GM19372 (cell line): Measurements from ENCODE around the gene CEP70.
"Not testable (repeated sequence)": the region's sequence is repeated elsewhere in the genome, so short reads cannot be mapped to it uniquely, and the experiment has no call there.

Experiments
- ATAC-seq: cut with Tn5 transposase; IDR thresholded peaks from one replicate; pipeline ENCODE4 v1.9.1; 2021; ENCODE audit warnings: mild to moderate bottlenecking, low read depth, moderate library complexity; ENCODE audit not compliant: unreplicated experiment

The CEP70 gene

GRCh38 chr3:138594935-138595610 is 1.0 kb upstream of the CEP70 start:
- peak; percentile 3 for ATAC-seq

GRCh38 chr3:138593488-138594149 is 441 bp downstream of the CEP70 start:
- ATAC-seq = no peak

DNA sequence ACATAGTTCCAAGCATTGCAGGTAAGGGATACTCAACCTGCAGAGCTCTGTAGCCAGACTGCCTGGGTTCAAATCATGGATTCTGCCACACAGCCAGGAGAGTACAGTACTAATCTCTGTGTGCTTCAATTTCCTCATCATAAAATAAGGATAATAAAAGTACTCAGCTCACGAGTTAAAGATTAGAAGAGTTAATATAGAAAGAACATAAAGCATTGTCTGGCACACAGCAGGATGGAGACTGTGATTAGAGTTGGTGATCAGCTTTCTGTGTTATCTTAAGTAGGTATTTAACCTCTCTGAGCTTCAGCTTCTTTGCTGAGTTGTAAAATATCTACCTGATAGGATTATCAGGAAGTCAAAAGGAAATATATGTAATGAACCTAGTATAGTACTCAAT is 2.7 kb downstream of the CEP70 start:
- no peak for ATAC-seq

GRCh38 chr3:138588445-138588844 is 5.6 kb downstream of the CEP70 start:
- ATAC-seq = no peak

GRCh38 chr3:138587374-138587773 is 6.7 kb downstream of the CEP70 start:
- ATAC-seq = no peak

- no peak for ATAC-seq
These were observed 15.0 kb downstream of the CEP70 start for GRCh38 chr3:138578961-138579574.

DNA sequence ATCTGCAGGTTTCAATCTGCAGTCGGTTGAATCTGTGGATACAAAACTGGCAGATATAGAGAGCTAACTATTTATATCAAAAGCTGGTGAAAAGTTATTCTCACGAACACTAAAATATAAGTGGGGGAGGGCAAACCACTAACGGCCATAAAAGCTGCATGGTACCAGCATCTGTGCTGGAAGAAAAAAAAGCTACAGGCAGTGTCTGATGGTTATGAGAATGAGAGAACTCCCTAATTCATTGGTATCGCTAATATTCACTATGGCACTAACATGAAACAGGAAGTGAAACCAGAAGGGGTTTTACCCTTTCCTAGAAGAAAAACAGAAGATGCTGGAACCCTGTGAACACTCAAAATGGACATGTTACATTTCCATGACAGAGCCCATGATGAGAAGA is 15.9 kb downstream of the CEP70 start:
- ATAC-seq = peak; percentile 75

- ATAC-seq = no peak
These were observed 20.9 kb downstream of the CEP70 start for GRCh38 chr3:138573138-138573537.

DNA sequence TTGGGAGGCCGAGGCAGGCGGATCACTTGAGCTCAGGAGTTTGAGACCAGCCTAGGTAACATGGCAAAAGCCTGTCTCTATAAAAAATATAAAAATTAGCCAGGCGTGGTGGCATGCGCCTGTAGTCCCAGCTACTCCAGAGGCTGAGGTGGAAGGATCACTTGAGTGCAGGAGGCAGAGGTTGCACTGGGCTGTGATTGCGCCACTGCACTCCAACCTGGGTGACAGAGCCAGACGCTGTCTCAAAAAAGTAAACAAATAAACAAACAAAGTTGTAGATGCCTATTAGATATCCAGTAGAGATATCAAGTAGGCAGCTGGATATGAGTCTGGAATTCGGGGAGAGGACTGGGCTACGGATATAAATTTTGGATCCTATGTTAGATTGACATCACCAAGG is 24.4 kb downstream of the CEP70 start:
- not testable (repeated sequence) for ATAC-seq

DNA sequence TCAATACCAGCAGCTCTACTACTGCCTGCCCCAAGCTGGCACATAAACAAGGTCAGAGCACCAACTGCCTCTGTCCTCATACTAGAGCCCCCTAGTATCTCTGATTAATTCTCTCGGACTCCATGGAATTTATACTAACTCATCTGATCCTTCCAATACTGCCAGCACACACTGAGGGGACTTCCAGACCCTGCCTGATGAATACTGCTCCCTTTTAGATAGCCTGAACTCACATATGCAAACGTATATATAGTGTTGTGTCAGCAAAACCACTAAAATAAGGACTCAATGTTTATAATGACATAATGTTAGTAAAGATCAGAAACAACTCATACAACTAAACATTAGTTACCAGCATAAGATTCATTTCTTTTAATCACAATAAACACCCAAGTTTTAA is 25.0 kb downstream of the CEP70 start:
- ATAC-seq = no peak

DNA sequence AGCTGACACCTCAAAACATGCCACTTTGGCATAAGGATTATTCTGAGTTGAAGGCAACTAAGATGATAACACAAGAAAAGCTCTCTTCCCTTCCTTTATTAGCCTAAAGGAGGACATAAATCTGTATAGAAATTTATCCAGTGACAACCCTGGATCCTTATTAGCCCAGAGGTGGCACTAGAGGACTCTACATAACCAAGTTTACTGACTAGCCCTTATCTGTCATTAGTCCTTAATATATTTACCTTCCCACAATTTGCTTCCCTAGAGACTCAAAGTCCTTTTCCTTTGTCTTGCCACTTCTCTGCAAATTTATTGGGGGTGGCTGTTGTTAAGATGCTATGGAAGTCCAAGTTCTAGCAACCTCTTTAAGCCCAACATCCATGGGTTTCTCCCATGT is 26.7 kb downstream of the CEP70 start:
- no peak for ATAC-seq

- ATAC-seq = not testable (repeated sequence)
These were observed 27.8 kb downstream of the CEP70 start for GRCh38 chr3:138566293-138566692.

GRCh38 chr3:138562902-138563301 is 31.2 kb downstream of the CEP70 start:
- ATAC-seq = not testable (repeated sequence)

GRCh38 chr3:138560501-138560900 is 33.6 kb downstream of the CEP70 start:
- ATAC-seq = no peak

GRCh38 chr3:138559134-138559533 is 34.9 kb downstream of the CEP70 start:
- ATAC-seq = no peak

GRCh38 chr3:138554775-138555174 is 39.3 kb downstream of the CEP70 start:
- ATAC-seq = not testable (repeated sequence)

DNA sequence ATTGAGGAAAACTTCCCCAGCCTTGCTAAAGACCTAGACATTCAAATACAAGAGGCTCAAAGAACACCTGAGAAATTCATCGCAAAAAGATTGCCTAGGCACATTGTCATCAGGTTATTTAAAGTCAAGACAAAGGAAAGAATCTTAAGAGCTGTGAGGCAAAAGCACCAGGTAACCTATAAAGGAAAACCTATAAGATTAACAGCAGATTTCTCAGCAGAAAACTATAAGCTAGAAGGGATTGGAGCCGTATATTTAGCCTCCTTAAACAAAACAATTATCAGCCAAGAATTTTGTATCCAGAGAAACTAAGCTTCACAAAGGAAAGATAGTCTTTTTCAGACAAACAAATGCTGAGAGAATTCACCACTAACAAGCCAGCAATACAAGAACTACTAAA is 43.1 kb downstream of the CEP70 start:
- ATAC-seq = not testable (repeated sequence)

DNA sequence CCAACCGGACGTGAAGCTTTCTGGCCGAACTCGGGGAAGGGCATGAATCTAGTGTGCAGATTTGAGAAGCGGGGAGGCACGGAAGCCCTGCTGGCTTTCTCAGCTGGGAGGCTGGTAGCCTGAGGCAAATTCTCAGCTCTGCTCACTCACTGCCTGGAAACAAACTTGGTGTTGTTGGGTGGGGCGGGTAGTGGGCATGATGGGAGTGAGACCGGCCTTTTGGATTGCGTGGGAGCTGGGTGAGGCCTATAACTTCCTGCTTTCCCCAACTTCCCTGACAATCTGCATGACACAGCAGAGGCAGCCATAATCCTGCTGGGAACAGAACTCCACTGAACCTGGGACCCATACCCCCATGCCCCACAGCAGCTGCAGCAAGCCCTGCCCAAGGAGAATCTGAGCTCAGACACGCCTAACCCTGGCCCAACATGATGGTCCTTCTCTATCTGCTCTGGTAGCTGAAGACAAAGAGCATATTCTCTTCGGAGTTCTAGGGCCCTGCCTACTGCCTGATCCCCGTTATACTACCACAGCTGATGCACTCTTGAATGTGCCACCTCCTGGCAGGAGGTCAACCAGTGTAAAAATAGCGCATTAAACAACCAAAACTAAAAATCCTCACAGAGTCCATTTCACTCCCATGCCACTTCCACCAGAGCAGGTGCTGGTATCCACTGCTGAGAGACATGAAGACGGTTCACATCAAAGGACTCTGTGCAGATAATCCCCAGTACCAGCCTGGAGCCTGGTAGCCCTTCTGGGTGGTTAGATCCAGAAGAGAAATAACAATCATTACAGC is 44.7 kb downstream of the CEP70 start:
- no peak for ATAC-seq

GRCh38 chr3:138547342-138547975 is 46.6 kb downstream of the CEP70 start:
- no peak for ATAC-seq

GRCh38 chr3:138544546-138544945 is 49.5 kb downstream of the CEP70 start:
- ATAC-seq = no peak

DNA sequence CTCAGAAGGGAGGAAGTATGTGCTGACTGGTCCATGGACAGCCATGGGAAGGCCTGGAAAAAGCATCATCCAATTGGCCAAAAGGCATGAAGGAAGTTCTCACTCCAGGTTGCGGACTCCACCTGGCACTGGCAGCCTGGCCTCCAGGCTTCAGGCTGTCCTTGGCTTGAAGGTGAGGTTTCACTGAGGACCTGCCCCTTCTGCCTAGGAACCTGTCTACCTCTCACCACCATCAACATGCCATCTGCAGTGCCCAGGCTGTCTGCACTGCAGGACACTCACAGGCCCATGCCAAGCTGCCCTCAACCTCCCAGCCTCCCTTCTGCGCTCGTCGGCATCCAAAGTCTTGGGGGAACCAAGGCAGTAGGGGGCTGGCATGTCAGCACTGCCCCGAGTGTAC is 51.1 kb downstream of the CEP70 start:
- no peak for ATAC-seq
